C4-2B (cell line): ENCODE results near the gene AXIN1.
"Not testable (repeated sequence)": the region's sequence is repeated elsewhere in the genome, so short reads cannot be mapped to it uniquely, and the experiment has no call there.

Source experiments
- H3K27ac ChIP-seq: fragments of 450-650 bp; 2 replicates; pipeline ENCODE4 v1.5.1; 2017
- CTCF ChIP-seq: fragments of 450-650 bp; conservative IDR thresholded peaks from 2 replicates; pipeline ENCODE4 v1.5.1; 2017; ENCODE audit warnings: mild to moderate bottlenecking
- ZFX ChIP-seq: fragments of 450-650 bp; IDR thresholded peaks from 2 replicates; pipeline ENCODE4 v1.6.1; 2017

The AXIN1 gene

DNA sequence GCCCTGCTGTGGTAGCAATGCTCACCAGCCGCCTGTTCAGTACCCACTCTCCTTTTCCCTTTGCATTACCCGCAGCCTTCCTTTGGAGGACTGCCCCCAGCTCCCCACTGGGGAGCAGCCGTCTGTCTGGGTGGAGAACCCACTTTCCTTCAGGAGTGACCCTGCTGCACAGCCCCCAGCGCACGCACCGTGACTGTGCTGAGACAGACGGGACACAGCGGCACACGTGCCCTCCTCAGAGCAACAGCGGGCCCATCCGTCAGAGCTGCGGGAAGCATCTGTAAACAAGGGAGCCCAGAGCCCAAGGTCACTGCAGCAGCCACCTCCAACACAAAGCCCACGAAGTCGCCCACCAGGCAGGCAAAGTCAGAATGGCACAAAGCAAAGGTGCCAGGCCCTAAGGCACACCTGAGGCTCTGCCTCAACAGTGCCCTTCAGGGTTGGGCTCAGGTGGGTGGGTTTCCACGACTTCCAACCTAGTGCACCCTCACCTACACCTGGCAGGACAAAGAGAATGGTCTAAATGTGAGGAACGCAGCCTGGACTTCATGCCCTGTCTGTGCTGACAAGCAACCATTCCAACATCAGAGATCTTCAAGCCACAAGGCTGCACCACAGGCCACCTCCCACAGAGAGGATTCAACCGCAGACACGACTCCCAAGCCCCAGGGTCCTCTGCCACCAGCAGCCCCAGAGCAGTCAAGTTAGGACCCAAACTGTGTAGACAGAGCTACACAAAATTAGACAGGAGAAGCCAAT, 9.9 kb downstream of the AXIN1 start:
- no peak overlapping the region for H3K27ac ChIP-seq

GRCh38 chr16:341974-342336, 10.6 kb downstream of the AXIN1 start:
- H3K27ac ChIP-seq: not testable (repeated sequence)

More for the DNA sequence above, 9.9 kb downstream of the AXIN1 start:
- TF ChIP-seq ZFX (no peak), CTCF (no peak)

DNA sequence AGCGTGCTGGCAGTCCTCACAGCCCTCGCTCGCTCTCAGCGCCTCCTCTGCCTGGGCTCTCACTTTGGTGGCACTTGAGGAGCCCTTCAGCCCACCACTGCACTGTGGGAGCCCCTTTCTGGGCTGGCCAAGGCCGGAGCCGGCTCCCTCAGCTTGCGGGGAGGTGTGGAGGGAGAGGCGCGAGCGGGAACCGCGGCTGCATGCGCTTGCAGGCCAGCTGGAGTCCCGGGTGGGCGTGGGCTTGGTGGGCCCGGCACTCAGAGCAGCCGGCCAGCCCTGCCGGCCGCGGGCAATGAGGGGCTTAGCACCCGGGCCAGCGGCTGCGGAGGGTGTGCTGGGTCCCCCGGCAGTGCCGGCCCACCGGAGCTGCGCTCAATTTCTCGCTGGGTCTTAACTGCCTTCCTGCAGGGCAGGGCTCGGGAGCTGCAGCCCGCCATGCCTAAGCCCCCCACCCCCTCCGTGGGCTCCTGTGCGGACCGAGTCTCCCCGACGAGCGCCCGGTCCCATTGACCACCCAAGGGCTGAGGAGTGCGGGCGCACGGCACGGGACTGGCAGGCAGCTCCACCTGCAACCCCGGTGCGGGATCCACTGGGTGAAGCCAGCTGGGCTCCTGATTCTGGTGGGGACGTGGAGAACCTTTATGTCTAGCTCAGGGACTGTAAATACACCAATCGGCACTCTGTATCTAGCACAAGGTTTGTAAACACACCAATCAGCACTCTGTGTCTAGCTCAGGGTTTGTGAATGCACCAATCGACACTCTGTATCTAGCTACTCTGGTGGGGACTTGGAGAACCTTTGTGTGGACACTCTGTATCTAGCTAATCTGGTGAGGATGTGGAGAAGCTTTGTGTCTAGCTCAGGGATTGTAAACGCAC, 11.2 kb downstream of the AXIN1 start:
- H3K27ac ChIP-seq: not testable (repeated sequence)

DNA sequence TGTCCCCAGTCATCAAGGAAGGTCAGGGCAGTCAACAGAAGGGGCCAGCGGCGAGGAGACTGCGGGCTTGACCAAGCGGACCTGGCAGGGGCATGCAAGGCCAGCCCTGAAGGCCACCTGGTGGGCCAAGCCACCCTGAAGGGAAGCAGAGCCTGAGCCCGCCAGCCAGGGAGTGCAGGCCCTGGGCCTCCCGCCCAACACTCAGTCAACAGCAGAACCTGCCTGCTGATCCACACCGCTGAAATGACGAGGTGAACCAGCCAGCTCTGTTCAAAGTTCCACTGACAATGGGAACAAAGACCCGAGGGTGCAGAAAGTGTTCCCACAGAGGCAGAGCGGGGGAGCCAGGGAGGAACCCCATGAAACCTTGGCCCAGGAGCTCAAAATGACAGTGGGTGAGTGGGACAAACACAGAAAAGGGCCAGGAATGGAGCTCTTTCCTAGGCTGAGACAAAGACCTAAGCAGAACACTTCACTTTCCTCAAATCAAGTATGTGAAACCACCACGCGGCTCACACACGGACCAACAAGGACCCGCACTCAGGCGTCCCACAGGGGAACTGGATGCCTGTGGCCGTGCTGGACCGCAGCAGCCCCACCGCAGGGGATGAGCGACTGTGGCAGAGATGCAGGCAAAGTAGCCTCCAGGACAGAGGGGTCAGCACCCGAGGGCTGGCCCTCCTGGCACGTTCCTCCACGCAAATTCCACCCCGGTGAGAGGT, 12.0 kb downstream of the AXIN1 start:
- no peak overlapping the region for H3K27ac ChIP-seq
- TF ChIP-seq CTCF (no peak), ZFX (no peak)

DNA sequence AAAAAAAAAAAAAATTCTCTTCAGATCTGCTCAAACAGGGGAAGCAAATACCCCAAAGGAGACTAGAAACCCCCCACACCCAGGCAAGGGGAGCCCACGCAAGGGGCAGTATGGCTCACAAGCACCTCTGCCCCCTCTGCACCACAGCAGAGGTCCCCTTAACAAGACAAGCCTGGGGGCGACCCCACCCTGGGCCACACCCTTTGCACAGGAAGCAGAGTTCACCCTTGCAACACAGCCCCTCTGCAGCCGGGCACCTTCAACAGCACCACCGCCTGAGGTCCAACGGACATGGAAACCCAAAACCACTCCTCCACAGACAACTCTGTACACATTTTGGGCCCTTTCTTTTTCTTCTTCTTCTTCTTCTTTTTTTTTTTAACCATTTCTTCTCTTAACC, 12.8 kb downstream of the AXIN1 start:
- no peak for TF ChIP-seq ZFX
- no peak for TF ChIP-seq CTCF
- H3K27ac ChIP-seq: no peak overlapping the region

DNA sequence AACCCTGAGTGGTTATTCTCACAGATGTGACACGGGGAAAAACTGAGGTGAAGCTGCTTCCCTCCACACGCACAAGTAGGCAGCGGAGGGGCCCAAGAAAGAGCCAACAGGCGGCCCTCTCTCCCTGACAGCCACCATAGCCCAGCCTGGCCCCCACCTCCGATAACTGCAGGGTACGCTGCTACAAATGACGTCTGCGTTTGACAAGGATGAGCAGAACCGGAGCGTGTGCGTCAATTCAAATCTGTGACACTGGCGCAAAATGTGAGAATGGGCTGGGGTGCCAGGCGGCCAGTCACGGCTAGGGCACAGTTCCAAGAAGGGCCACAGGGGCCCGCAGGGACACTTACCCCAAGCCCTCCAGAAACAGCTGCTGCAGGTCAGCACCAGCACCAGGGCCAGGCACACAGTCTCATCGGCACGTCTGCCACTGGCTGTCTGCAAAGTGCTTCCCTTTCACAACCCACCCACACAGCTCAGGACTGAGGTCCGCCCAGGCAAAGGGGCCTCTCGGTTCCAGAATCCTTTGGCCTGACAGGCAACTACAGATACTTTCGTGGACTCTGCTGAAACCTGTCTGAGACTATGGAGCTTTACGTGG, 14.4 kb downstream of the AXIN1 start:
- no peak overlapping the region; the same call in 1 of the 2 replicates for H3K27ac ChIP-seq
- TF ChIP-seq ZFX (no peak), CTCF (no peak)

- peak overlapping the region; percentile 4; the same call in 1 of the 2 replicates for H3K27ac ChIP-seq
- TF ChIP-seq ZFX (no peak), CTCF (no peak)
Measured at GRCh38 chr16:337437-337836, 15.1 kb downstream of the AXIN1 start.

DNA sequence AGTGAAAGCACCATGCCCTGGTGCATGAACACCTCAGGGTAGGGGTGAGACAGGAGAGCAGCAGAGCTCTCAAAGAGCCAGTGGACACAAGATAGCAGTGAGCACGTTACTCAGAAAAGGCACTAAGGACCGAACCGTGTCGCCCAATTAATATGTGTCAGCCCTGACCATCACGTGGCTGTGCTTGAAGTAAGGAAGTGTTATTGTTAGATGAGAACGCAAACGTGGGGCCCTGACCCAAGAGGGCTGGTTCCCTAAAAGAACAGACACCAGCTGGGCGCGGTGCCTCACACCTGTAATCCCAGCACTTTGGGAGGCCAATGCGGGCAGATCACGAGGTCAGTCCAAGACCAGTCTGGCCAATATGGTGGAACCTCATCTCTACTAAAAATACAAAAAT, 16.3 kb downstream of the AXIN1 start:
- H3K27ac ChIP-seq: no peak overlapping the region
- TF ChIP-seq CTCF (no peak), ZFX (no peak)

- H3K27ac ChIP-seq: not testable (repeated sequence)
Measured at GRCh38 chr16:334861-335632, 17.5 kb downstream of the AXIN1 start.

DNA sequence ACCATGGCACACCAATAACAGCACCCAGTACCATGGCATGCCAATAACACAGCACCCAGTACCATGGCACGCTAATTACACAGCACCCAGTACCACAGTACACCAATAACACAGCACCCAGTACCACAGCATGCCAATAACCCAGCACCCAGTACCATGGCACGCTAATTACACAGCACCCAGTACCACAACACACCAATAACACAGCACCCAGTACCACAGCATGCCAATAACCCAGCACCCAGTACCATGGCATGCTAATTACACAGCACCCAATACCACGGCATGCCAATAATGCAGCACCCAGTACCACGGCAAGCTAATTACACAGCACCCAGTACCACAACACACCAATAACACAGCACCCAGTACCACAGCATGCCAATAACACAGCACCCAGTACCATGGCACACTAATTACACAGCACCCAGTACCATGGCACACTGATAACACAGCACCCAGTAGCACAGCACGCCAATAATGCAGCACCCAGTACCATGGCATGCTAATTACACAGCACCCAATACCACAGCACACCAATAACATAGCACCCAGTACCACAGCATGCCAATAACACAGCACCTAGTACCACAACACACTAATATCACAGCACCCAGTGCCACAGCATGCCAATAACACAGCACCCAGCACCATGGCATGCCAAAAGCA, 18.2 kb downstream of the AXIN1 start:
- H3K27ac ChIP-seq: not testable (repeated sequence)
